ENCODE results near the gene DUS1L. TPM values are rescaled to one million over a fixed set of nuclear protein-coding genes. Genes with fewer than 3 reads are reported as not detected.

Gene DUS1L
- total and polyA plus RNA-seq, 8 donors = 63.2 to 286 (median 116) TPM

DNA sequence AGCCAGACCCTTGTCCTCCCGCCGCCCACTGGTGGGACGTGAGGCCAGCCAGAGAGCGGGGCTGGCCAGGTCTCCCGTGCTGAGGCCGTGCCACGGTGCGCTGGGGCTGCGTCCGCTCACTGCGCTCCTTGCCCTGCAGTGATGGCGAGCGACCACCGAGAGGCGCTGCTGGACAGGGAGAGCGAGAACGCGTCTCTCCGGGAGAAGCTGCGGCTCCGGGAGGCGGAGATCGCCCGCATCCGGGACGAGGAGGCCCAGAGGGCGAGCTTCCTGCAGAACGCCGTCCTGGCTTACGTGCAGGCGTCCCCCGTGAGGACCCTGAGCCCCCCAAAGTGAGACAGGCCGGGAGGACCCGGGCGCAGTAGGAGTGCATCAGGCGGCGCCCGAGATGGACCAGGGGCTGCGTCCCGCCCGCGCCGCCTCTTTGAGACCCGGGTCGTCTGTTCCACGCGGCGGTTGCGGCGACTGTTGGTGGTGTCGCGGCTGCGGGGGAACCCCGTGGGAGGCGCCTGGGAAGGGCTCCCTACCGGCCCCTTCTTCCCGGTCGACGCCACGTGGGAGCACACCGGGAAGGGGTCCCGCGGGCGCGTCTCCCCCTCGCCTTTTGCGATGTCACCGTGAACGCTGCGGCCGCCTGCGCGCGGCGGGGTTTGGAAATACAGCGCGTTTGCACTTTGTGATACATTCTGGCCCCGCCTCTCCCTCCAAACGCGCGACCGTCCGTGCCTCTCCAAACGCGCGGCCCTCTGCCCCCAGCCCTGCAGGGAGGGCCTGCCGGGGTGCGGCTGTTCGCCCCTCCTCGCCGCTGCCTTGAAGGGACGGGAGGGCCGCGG, 34.9 kb downstream of the DUS1L start:
- intact Hi-C loops (cut with DNase I; ENCODE audit: low total_unique reads) = no loop called here
- Histone ChIP-seq H3K4me1 (peaks cover 19 to 42% (median 31%) of the 10 kb centered on the region in 4 donors), H3K27ac (peak overlapping the region; percentile 73 to 87 (median 81)), H3K9me3 (no peaks in the 10 kb centered on the region), H3K4me3 (peak overlapping the region; percentile 45 to 71 (median 60)), H3K36me3 (peaks cover 0 to 26% (median 18%) of the 10 kb centered on the region in 4 donors), H3K27me3 (peaks cover 0 to 14% (median 8%) of the 10 kb centered on the region in 3 donors)
- TF ChIP-seq POLR2A (IDR thresholded peaks at IDR 0.05) = no peak
- TF ChIP-seq POLR2AphosphoS5 (IDR thresholded peaks at IDR 0.05) = peak in 2 of 3 donors; percentile 49 to 82
- TF ChIP-seq, protein P1, sequence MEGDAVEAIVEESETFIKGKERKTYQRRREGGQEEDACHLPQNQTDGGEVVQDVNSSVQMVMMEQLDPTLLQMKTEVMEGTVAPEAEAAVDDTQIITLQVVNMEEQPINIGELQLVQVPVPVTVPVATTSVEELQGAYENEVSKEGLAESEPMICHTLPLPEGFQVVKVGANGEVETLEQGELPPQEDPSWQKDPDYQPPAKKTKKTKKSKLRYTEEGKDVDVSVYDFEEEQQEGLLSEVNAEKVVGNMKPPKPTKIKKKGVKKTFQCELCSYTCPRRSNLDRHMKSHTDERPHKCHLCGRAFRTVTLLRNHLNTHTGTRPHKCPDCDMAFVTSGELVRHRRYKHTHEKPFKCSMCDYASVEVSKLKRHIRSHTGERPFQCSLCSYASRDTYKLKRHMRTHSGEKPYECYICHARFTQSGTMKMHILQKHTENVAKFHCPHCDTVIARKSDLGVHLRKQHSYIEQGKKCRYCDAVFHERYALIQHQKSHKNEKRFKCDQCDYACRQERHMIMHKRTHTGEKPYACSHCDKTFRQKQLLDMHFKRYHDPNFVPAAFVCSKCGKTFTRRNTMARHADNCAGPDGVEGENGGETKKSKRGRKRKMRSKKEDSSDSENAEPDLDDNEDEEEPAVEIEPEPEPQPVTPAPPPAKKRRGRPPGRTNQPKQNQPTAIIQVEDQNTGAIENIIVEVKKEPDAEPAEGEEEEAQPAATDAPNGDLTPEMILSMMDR (IDR thresholded peaks at IDR 0.05) = peak in 5 of 7 experiments; percentile 89 to 95 (median 92)
- DNase-seq = peak; percentile 90 to 94
- 0 to 6% (median 1%) methylated on average over 17 to 94 of the region's 94 CpGs for WGBS, 5 donors

DNA sequence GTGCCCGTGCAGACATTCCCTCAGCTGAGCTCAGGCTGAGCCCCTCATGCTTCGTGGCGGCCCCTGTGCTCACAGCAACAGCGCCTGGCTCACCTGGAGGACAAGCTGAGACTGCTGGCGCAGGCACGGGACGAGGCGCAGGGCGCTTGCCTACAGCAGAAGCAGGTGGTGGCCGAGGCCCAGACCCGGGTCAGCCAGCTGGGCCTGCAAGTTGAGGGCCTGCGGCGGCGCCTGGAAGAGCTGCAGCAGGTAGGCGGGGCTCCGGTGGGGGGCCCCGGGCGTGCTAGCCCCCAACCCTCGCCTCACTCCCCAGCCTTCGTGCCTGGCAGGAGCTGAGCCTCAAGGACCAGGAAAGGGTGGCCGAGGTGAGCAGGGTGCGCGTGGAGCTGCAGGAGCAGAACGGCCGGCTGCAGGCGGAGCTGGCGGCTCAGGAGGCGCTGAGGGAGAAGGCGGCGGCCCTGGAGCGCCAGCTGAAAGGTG, 35.6 kb downstream of the DUS1L start:
- Histone ChIP-seq H3K4me1 (peaks cover 16 to 36% (median 31%) of the 10 kb centered on the region in 4 donors), H3K4me3 (peak overlapping the region in 3 of 4 donors; percentile 51 to 71 (median 68)), H3K36me3 (peaks cover 0 to 21% (median 14%) of the 10 kb centered on the region in 4 donors), H3K9me3 (no peaks in the 10 kb centered on the region), H3K27ac (peak overlapping the region in 2 of 5 donors; percentile 11 to 73), H3K27me3 (peaks cover 0 to 14% (median 8%) of the 10 kb centered on the region in 3 donors)
- DNase-seq = no peak
- TF ChIP-seq POLR2AphosphoS5 (IDR thresholded peaks at IDR 0.05) (no peak), EP300 (IDR thresholded peaks at IDR 0.05) (no peak), POLR2A (IDR thresholded peaks at IDR 0.05) (no peak)
- TF ChIP-seq, protein P1 (IDR thresholded peaks at IDR 0.05) = no peak
- WGBS, 5 donors = 54 to 63% (median 60%) methylated on average over 22 to 31 of the region's 31 CpGs; no CpG with 5 or more reads in 1 of the 5 donors
- intact Hi-C loops (cut with DNase I; ENCODE audit: low total_unique reads) = loop anchor here (2.0 kb wide), 1 partner anchor 125 kb away; no protein-coding TSS in a partner anchor

DNA sequence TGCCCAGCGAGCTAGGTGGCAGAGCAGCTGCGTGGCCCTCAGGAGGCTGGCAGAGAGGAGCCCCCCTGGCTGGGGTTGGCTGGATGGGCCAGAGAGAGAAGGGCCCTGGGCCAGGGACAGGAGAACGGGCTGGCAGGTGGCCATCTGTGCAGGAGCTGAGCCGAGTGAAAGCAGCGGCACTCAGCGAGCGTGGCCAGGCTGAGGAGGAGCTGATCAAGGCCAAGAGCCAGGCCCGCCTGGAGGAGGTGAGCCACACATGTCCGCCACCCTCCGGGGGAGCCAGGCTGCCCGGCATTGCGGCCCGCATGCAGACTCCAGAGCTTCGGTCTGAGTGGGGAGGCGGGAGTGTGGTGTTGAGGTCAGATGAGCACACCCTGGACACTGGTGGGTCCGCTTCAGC, 36.2 kb downstream of the DUS1L start:
- TF ChIP-seq, protein P1 (IDR thresholded peaks at IDR 0.05) = no peak
- TF ChIP-seq POLR2A (IDR thresholded peaks at IDR 0.05) = no peak
- no peak for TF ChIP-seq EP300 (IDR thresholded peaks at IDR 0.05)
- TF ChIP-seq POLR2AphosphoS5 (IDR thresholded peaks at IDR 0.05) = no peak
- H3K4me3 ChIP-seq = no peak overlapping the region
- no peaks in the 10 kb centered on the region for H3K9me3 ChIP-seq
- no peak overlapping the region for H3K27ac ChIP-seq
- 83 to 92% (median 90%) methylated on average over 7 to 16 of the region's 16 CpGs for WGBS, 5 donors
- peaks cover 18 to 37% (median 36%) of the 10 kb centered on the region in 4 donors for H3K4me1 ChIP-seq
- intact Hi-C loops (cut with DNase I; ENCODE audit: low total_unique reads) = loop anchor here (2.0 kb wide), 1 partner anchor 125 kb away; no protein-coding TSS in a partner anchor
- H3K27me3 ChIP-seq = peaks cover 0 to 14% (median 8%) of the 10 kb centered on the region in 3 donors
- no peak for DNase-seq
- peaks cover 0 to 21% (median 10%) of the 10 kb centered on the region in 4 donors for H3K36me3 ChIP-seq

DNA sequence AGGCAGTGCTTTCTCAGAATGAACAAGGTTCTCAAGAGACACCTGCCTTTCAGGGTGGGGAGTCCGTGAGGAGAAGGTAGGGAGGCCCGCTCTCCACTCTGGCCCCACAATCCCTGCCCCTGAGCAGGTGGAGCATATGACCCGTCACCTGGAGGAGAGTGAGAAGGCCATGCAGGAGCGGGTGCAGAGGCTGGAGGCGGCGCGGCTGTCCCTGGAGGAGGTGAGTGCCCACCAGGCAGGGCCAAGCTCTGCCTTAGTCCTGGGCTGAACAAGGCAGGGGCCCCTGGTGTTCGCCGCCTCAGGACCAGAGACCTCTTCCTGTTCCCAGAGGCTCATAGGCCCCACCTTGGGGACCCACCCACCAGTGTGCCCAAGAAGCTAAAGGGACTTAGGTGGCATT, 36.6 kb downstream of the DUS1L start:
- peaks cover 0 to 21% (median 10%) of the 10 kb centered on the region in 4 donors for H3K36me3 ChIP-seq
- no peak overlapping the region for H3K4me3 ChIP-seq
- no peak for TF ChIP-seq POLR2AphosphoS5 (IDR thresholded peaks at IDR 0.05)
- TF ChIP-seq, protein P1 (IDR thresholded peaks at IDR 0.05) = no peak
- no peak for TF ChIP-seq EP300 (IDR thresholded peaks at IDR 0.05)
- TF ChIP-seq POLR2A (IDR thresholded peaks at IDR 0.05) = no peak
- no peaks in the 10 kb centered on the region for H3K9me3 ChIP-seq
- H3K27ac ChIP-seq = no peak overlapping the region
- 92 to 99% (median 98%) methylated on average over 7 to 9 of the region's 9 CpGs for WGBS, 5 donors
- H3K4me1 ChIP-seq = peaks cover 22 to 40% (median 37%) of the 10 kb centered on the region in 4 donors
- no peak for DNase-seq
- intact Hi-C loops (cut with DNase I; ENCODE audit: low total_unique reads) = loop anchor here (2.0 kb wide), 1 partner anchor 126 kb away; no protein-coding TSS in a partner anchor
- peaks cover 0 to 14% (median 8%) of the 10 kb centered on the region in 3 donors for H3K27me3 ChIP-seq

Measured in stomach (tissue), 9 donors.